ENCODE results near the gene GPRIN1.
A peak's percentile ranks its signal among the peaks of the same experiment; 100 is the strongest.
"Not testable (repeated sequence)": the region's sequence is repeated elsewhere in the genome, so short reads cannot be mapped to it uniquely, and the experiment has no call there.

GPRIN1 gene

GRCh38 chr5:176564002-176564401 is 46.0 kb downstream of the GPRIN1 start:
- no peak for DNase-seq

- no peak for DNase-seq
These were observed 47.8 kb downstream of the GPRIN1 start for GRCh38 chr5:176562189-176562588.

GRCh38 chr5:176561259-176561658 is 48.7 kb downstream of the GPRIN1 start:
- no peak for DNase-seq

- no peak for DNase-seq
These were observed 49.6 kb downstream of the GPRIN1 start for GRCh38 chr5:176560364-176560763.

GRCh38 chr5:176559683-176560082 is 50.3 kb downstream of the GPRIN1 start:
- DNase-seq = no peak

- DNase-seq = no peak
These were observed 52.1 kb downstream of the GPRIN1 start for GRCh38 chr5:176557846-176558245.

- DNase-seq = no peak
These were observed 56.5 kb downstream of the GPRIN1 start for GRCh38 chr5:176553260-176554085.

- no peak for DNase-seq
These were observed 57.6 kb downstream of the GPRIN1 start for GRCh38 chr5:176552332-176552869.

GRCh38 chr5:176550937-176551336 is 59.0 kb downstream of the GPRIN1 start:
- not testable (repeated sequence) for DNase-seq

- no peak for DNase-seq
These were observed 59.6 kb downstream of the GPRIN1 start for GRCh38 chr5:176550275-176550831.

- no peak for DNase-seq
These were observed 60.1 kb downstream of the GPRIN1 start for GRCh38 chr5:176549871-176550270.

- DNase-seq = no peak
These were observed 61.0 kb downstream of the GPRIN1 start, which contains the start of gene CDHR2 for GRCh38 chr5:176548967-176549444. CDHR2 (plus strand) TSS chr5:176549342; CDS start chr5:176565353, 16,011 bp downstream.

GRCh38 chr5:176547802-176548201 is 62.2 kb downstream of the GPRIN1 start:
- DNase-seq = peak; percentile 45

Measured in activated CD4-positive, alpha-beta T cell treated with anti-CD3 and anti-CD28 coated beads, Interleukin-10, Interleukin-2, amounts not matched to agents 100 ng/mL and 50 ng/mL, durations not matched to agents 16 hours and 8 hours (primary cell).